Mesenchymal stem cell (in vitro differentiated cells and primary cell): ENCODE results near the gene TMEM272.

Source experiments
- DNase-seq: peaks from one replicate; pipeline ENCODE4 v3.0.0-alpha.2; 2013
- H2AFZ ChIP-seq: one replicate; pipeline ENCODE4 v1.6.1; 2013; ENCODE audit warnings: low read depth, mild to moderate bottlenecking, control low read depth, inconsistent platforms, low read length, moderate library complexity
- H2AK5ac ChIP-seq: 2 replicates; pipeline ENCODE4 v1.6.1; 2013; ENCODE audit warnings: low read length, moderate library complexity, mild to moderate bottlenecking, inconsistent platforms; ENCODE audit not compliant: severe bottlenecking
- H2BK120ac ChIP-seq: one replicate; pipeline ENCODE4 v1.6.1; 2013; ENCODE audit warnings: low read depth, mild to moderate bottlenecking, inconsistent platforms, low read length, moderate library complexity
- H2BK12ac ChIP-seq, 2 experiments: one replicate each; pipeline ENCODE4 v1.6.1; 2013; ENCODE audit warnings: inconsistent platforms in 2 of 2, low read length in 2 of 2, mild to moderate bottlenecking in 2 of 2, moderate library complexity in 2 of 2, control low read depth in 1 of 2
- H2BK15ac ChIP-seq: one replicate; pipeline ENCODE4 v1.6.1; 2013; ENCODE audit warnings: mild to moderate bottlenecking, low read depth, inconsistent platforms; ENCODE audit not compliant: poor library complexity, severe bottlenecking
- H2BK5ac ChIP-seq: 2 replicates; pipeline ENCODE4 v1.6.1; 2013; ENCODE audit warnings: low read depth, mild to moderate bottlenecking, low read length, control low read depth, inconsistent platforms; ENCODE audit not compliant: poor library complexity, severe bottlenecking
- H3K14ac ChIP-seq, 2 experiments: one replicate each; pipeline ENCODE4 v1.6.1; 2013; ENCODE audit warnings: inconsistent platforms in 2 of 2, low read length in 2 of 2, control low read depth in 1 of 2, mild to moderate bottlenecking in 1 of 2, moderate library complexity in 1 of 2
- H3K18ac ChIP-seq, 2 experiments: one replicate each; pipeline ENCODE4 v1.6.1; 2013; ENCODE audit warnings: inconsistent platforms in 2 of 2, low read length in 2 of 2, control low read depth in 1 of 2, low read depth in 1 of 2, mild to moderate bottlenecking in 1 of 2
- H3K23ac ChIP-seq, 2 experiments: one replicate each; pipeline ENCODE4 v1.6.1; 2013; ENCODE audit warnings: inconsistent platforms in 2 of 2, low read length in 2 of 2, mild to moderate bottlenecking in 2 of 2, moderate library complexity in 2 of 2, control low read depth in 1 of 2
- H3K27ac ChIP-seq: 2 replicates; pipeline ENCODE4 v1.5.1; 2013; ENCODE audit warnings: mild to moderate bottlenecking, moderate library complexity, low read length, control low read depth, inconsistent platforms; ENCODE audit not compliant: poor library complexity, severe bottlenecking
- H3K27me3 ChIP-seq, 2 experiments: 2 replicates each; pipeline versions ENCODE4 v1.6.1 to v1.7.0; 2013; ENCODE audit warnings: low read length in 2 of 2, mild to moderate bottlenecking in 2 of 2, moderate library complexity in 2 of 2, control low read depth in 1 of 2, inconsistent platforms in 1 of 2; ENCODE audit not compliant: control insufficient read depth in 1 of 2, insufficient read depth in 1 of 2
- H3K36me3 ChIP-seq, 2 experiments: 2 replicates each; pipeline versions ENCODE4 v1.6.1 to v1.7.0; 2013; ENCODE audit warnings: low read length in 2 of 2, control low read depth in 1 of 2, inconsistent platforms in 1 of 2, low read depth in 1 of 2, mild to moderate bottlenecking in 1 of 2; ENCODE audit not compliant: insufficient read depth in 2 of 2, control insufficient read depth in 1 of 2
- H3K4ac ChIP-seq, 2 experiments: one replicate each; pipeline ENCODE4 v1.6.1; 2013; ENCODE audit warnings: inconsistent platforms in 2 of 2, low read length in 2 of 2, mild to moderate bottlenecking in 2 of 2, moderate library complexity in 2 of 2, control low read depth in 1 of 2, low read depth in 1 of 2
- H3K4me1 ChIP-seq: 2 replicates; pipeline ENCODE4 v1.6.1; 2013; ENCODE audit warnings: low read depth, low read length, control low read depth; ENCODE audit not compliant: control insufficient read depth, insufficient read depth
- H3K4me2 ChIP-seq: 2 replicates; pipeline ENCODE4 v1.6.1; 2013; ENCODE audit warnings: low read length, mild to moderate bottlenecking, inconsistent platforms; ENCODE audit not compliant: poor library complexity, severe bottlenecking
- H3K4me3 ChIP-seq, 2 experiments: 2 replicates each; pipeline versions ENCODE4 v1.5.1 to v1.7.0; 2013; ENCODE audit warnings: low read length in 2 of 2, mild to moderate bottlenecking in 2 of 2, control low read depth in 1 of 2, low read depth in 1 of 2; ENCODE audit not compliant: insufficient read depth in 1 of 2
- H3K79me1 ChIP-seq: replicated peaks from 2 replicates; pipeline ENCODE4 v1.6.1; 2013; ENCODE audit warnings: mild to moderate bottlenecking, control low read depth, low read length, inconsistent platforms; ENCODE audit not compliant: poor library complexity, severe bottlenecking
- H3K9ac ChIP-seq: 2 replicates; pipeline ENCODE4 v1.7.0; 2013; ENCODE audit warnings: mild to moderate bottlenecking, low read length, moderate library complexity
- H3K9me3 ChIP-seq: 2 replicates; pipeline ENCODE4 v1.7.0; 2013; ENCODE audit warnings: mild to moderate bottlenecking, low read length; ENCODE audit not compliant: control insufficient read depth
- H4K8ac ChIP-seq: one replicate; pipeline ENCODE4 v1.6.1; 2013; ENCODE audit warnings: inconsistent platforms, mild to moderate bottlenecking, low read length, moderate library complexity
- H4K91ac ChIP-seq: one replicate; pipeline ENCODE4 v1.6.1; 2013; ENCODE audit warnings: mild to moderate bottlenecking, low read length, inconsistent platforms
- WGBS: methylation state at CpG from one replicate; pipeline ENCODE4 v1.1.7; 2013; ENCODE audit warnings: mixed read lengths; 5-methylcytosine and 5-hydroxymethylcytosine counted together

The TMEM272 gene

GRCh38 chr13:51862957-51863356 is 18.0 kb upstream of the TMEM272 start:
- Histone ChIP-seq H3K4me3 (no peak overlapping the region), H2BK12ac (no peak overlapping the region), H4K91ac (no peak overlapping the region), H3K9me3 (no peaks in the 10 kb centered on the region), H3K4me2 (no peak overlapping the region), H2BK5ac (no peak overlapping the region), H2AK5ac (no peak overlapping the region), H3K27me3 (peaks cover 5 to 25% of the 10 kb centered on the region in 2 experiments), H3K23ac (no peak overlapping the region), H3K18ac (no peak overlapping the region), H3K14ac (no peak overlapping the region), H3K9ac (no peak overlapping the region), H3K4ac (no peak overlapping the region), H3K36me3 (no peaks in the 10 kb centered on the region), H2BK120ac (no peak overlapping the region), H4K8ac (no peak overlapping the region), H2AFZ (no peak overlapping the region), H2BK15ac (no peak overlapping the region), H3K27ac (no peak overlapping the region), H3K4me1 (no peaks in the 10 kb centered on the region), H3K79me1 (no peaks in the 10 kb centered on the region)
- 91% methylated on average over 7 of the region's 7 CpGs for WGBS
- DNase-seq: no peak

GRCh38 chr13:51861723-51862300 is 16.8 kb upstream of the TMEM272 start, which contains the start of gene CCDC70:
TSS of gene CCDC70 (plus strand) at chr13:51861969. CDS start at chr13:51865412, 3,443 bp downstream.
- H2BK120ac ChIP-seq: no peak within 1 kb of the TSS
- H3K27ac ChIP-seq: no peak within 1 kb of the TSS
- H3K4me2 ChIP-seq: no peak within 1 kb of the TSS
- H3K4ac ChIP-seq: no peak within 1 kb of the TSS
- no peak within 1 kb of the TSS for H3K4me3 ChIP-seq
- H2BK5ac ChIP-seq: no peak within 1 kb of the TSS
- no peaks in the 10 kb centered on the region for H3K79me1 ChIP-seq
- no peak within 1 kb of the TSS for H2BK15ac ChIP-seq
- no peaks in the 10 kb centered on the region for H3K4me1 ChIP-seq
- WGBS: 71% methylated on average over 5 of the region's 5 CpGs
- no peak within 1 kb of the TSS for H3K23ac ChIP-seq
- no peak within 1 kb of the TSS for H3K18ac ChIP-seq
- H4K91ac ChIP-seq: no peak within 1 kb of the TSS
- DNase-seq: no peak
- H3K14ac ChIP-seq: no peak within 1 kb of the TSS
- no peak within 1 kb of the TSS for H3K9ac ChIP-seq
- H2AFZ ChIP-seq: no peak within 1 kb of the TSS
- H3K36me3 ChIP-seq: no peaks in the 10 kb centered on the region
- no peak within 1 kb of the TSS for H2AK5ac ChIP-seq
- H3K27me3 ChIP-seq: peaks cover 4 to 13% of the 10 kb centered on the region in 2 experiments
- no peaks in the 10 kb centered on the region for H3K9me3 ChIP-seq
- H4K8ac ChIP-seq: no peak within 1 kb of the TSS
- no peak within 1 kb of the TSS for H2BK12ac ChIP-seq

- no peak overlapping the region for H4K8ac ChIP-seq
- H3K4me3 ChIP-seq: no peak overlapping the region
- no peak overlapping the region for H3K23ac ChIP-seq
- no peak overlapping the region for H3K9ac ChIP-seq
- H2BK5ac ChIP-seq: no peak overlapping the region
- H3K27ac ChIP-seq: no peak overlapping the region
- H3K79me1 ChIP-seq: no peaks in the 10 kb centered on the region
- peaks cover 8 to 16% of the 10 kb centered on the region in 2 experiments for H3K27me3 ChIP-seq
- H2BK12ac ChIP-seq: no peak overlapping the region
- no peak overlapping the region for H2BK120ac ChIP-seq
- no peak overlapping the region for H3K4me2 ChIP-seq
- 43% methylated on average over 10 of the region's 11 CpGs for WGBS
- no peaks in the 10 kb centered on the region for H3K4me1 ChIP-seq
- no peak overlapping the region for H3K18ac ChIP-seq
- H3K4ac ChIP-seq: no peak overlapping the region
- no peak overlapping the region for H4K91ac ChIP-seq
- no peak overlapping the region for H2AK5ac ChIP-seq
- H3K14ac ChIP-seq: no peak overlapping the region
- no peak for DNase-seq
- H3K9me3 ChIP-seq: no peaks in the 10 kb centered on the region
- H2AFZ ChIP-seq: no peak overlapping the region
- H2BK15ac ChIP-seq: no peak overlapping the region
- no peaks in the 10 kb centered on the region for H3K36me3 ChIP-seq
Measured at GRCh38 chr13:51858433-51859247, 13.7 kb upstream of the TMEM272 start.

GRCh38 chr13:51856998-51857397 is 12.0 kb upstream of the TMEM272 start:
- no peak overlapping the region for H3K4ac ChIP-seq
- H3K4me1 ChIP-seq: no peaks in the 10 kb centered on the region
- H3K79me1 ChIP-seq: no peaks in the 10 kb centered on the region
- no peak overlapping the region for H2BK12ac ChIP-seq
- H4K91ac ChIP-seq: no peak overlapping the region
- no peak overlapping the region for H4K8ac ChIP-seq
- no peak overlapping the region for H2BK15ac ChIP-seq
- H3K27me3 ChIP-seq: peaks cover 5 to 16% of the 10 kb centered on the region in 2 experiments
- no peak overlapping the region for H2BK5ac ChIP-seq
- H2BK120ac ChIP-seq: no peak overlapping the region
- no peak for DNase-seq
- no peak overlapping the region for H3K14ac ChIP-seq
- no peak overlapping the region for H2AFZ ChIP-seq
- no peak overlapping the region for H3K27ac ChIP-seq
- no peak overlapping the region for H3K4me2 ChIP-seq
- WGBS: no CpG with 5 or more reads among the region's 1 CpG
- no peaks in the 10 kb centered on the region for H3K36me3 ChIP-seq
- H3K9me3 ChIP-seq: no peaks in the 10 kb centered on the region
- H3K18ac ChIP-seq: no peak overlapping the region
- H3K9ac ChIP-seq: no peak overlapping the region
- H3K23ac ChIP-seq: no peak overlapping the region
- H3K4me3 ChIP-seq: no peak overlapping the region
- no peak overlapping the region for H2AK5ac ChIP-seq
